Mesothelial cell of epicardium (in vitro differentiated cells): ENCODE measurements around the gene CLEC4F. TPM values are rescaled to one million over a fixed set of nuclear protein-coding genes. Genes with fewer than 3 reads are reported as not detected.

Experiments used
- DNase-seq, 2 experiments: peaks; one replicate each; pipeline ENCODE4 v3.0.0; 2021; ENCODE audit warnings: low spot score in 2 of 2; ENCODE audit not compliant: unreplicated experiment in 2 of 2
- H3K27ac Mint-ChIP-seq: 2 replicates; pipeline ENCODE4 v1.8.0; 2021; ENCODE audit warnings: mixed read lengths
- H3K27me3 Mint-ChIP-seq: 2 replicates; pipeline ENCODE4 v1.8.0; 2021; ENCODE audit warnings: low read depth, mixed read lengths
- H3K36me3 Mint-ChIP-seq: 2 replicates; pipeline ENCODE4 v1.8.0; 2021; ENCODE audit warnings: mixed read lengths
- H3K4me1 Mint-ChIP-seq: 2 replicates; pipeline ENCODE4 v1.8.0; 2021; ENCODE audit warnings: mixed read lengths
- H3K4me3 Mint-ChIP-seq: 2 replicates; pipeline ENCODE4 v1.8.0; 2021; ENCODE audit warnings: mild to moderate bottlenecking, moderate library complexity, mixed read lengths
- H3K9me3 Mint-ChIP-seq: 2 replicates; pipeline ENCODE4 v1.8.0; 2021; ENCODE audit warnings: mixed read lengths
- CTCF ChIP-seq: fragments of 200-600 bp; sonication (generic); IDR thresholded peaks from one replicate; pipeline ENCODE4 v1.5.0; 2021; ENCODE audit warnings: antibody characterized with exemption; ENCODE audit not compliant: unreplicated experiment
- total RNA-seq: library from RNA; stranded (reverse); gene quantifications from 3 replicates; pipeline ENCODE4 v1.2.1, GENCODE V29; 2021

CLEC4F gene
- total RNA-seq, 1 donor from 2014 or later: not detected

GRCh38 chr2:70808983-70809958 lies 11.1 kb downstream of the CLEC4F start:
- Mint-ChIP-seq H3K9me3 (no peaks in the 10 kb centered on the region), H3K4me1 (no peaks in the 10 kb centered on the region), H3K4me3 (no peak overlapping the region), H3K27ac (no peak overlapping the region), H3K36me3 (no peaks in the 10 kb centered on the region), H3K27me3 (peaks cover 70% of the 10 kb centered on the region)
- no peak for DNase-seq
- no peak for TF ChIP-seq CTCF

GRCh38 chr2:70807828-70808118 lies 12.6 kb downstream of the CLEC4F start:
- Mint-ChIP-seq H3K9me3 (no peaks in the 10 kb centered on the region), H3K27me3 (peaks cover 70% of the 10 kb centered on the region), H3K36me3 (no peaks in the 10 kb centered on the region), H3K4me1 (no peaks in the 10 kb centered on the region), H3K27ac (no peak overlapping the region), H3K4me3 (no peak overlapping the region)
- no peak for TF ChIP-seq CTCF
- DNase-seq: no peak

GRCh38 chr2:70807102-70807827 lies 13.1 kb downstream of the CLEC4F start:
- Mint-ChIP-seq H3K27ac (no peak overlapping the region), H3K36me3 (no peaks in the 10 kb centered on the region), H3K4me1 (no peaks in the 10 kb centered on the region), H3K4me3 (no peak overlapping the region), H3K9me3 (no peaks in the 10 kb centered on the region), H3K27me3 (peaks cover 70% of the 10 kb centered on the region)
- no peak for DNase-seq
- TF ChIP-seq CTCF: no peak

GRCh38 chr2:70806620-70807019 lies 13.8 kb downstream of the CLEC4F start:
- Mint-ChIP-seq H3K9me3 (no peaks in the 10 kb centered on the region), H3K27ac (no peak overlapping the region), H3K27me3 (peaks cover 71% of the 10 kb centered on the region), H3K4me1 (no peaks in the 10 kb centered on the region), H3K36me3 (no peaks in the 10 kb centered on the region), H3K4me3 (no peak overlapping the region)
- TF ChIP-seq CTCF: no peak
- DNase-seq: no peak

GRCh38 chr2:70806013-70806412 lies 14.4 kb downstream of the CLEC4F start:
- TF ChIP-seq CTCF: no peak
- H3K9me3 Mint-ChIP-seq: no peaks in the 10 kb centered on the region
- no peak overlapping the region for H3K27ac Mint-ChIP-seq
- peaks cover 72% of the 10 kb centered on the region for H3K27me3 Mint-ChIP-seq
- no peaks in the 10 kb centered on the region for H3K36me3 Mint-ChIP-seq
- H3K4me1 Mint-ChIP-seq: no peaks in the 10 kb centered on the region
- DNase-seq: no peak
- no peak overlapping the region for H3K4me3 Mint-ChIP-seq
